ENCODE results near the gene RELN. TPM values are rescaled to one million over a fixed set of nuclear protein-coding genes. Genes with fewer than 3 reads are reported as not detected.

Gene RELN
- total RNA-seq, 1 experiment from 2014 or later: 0.02 TPM

GRCh38 chr7:103919272-103919868, 70.1 kb downstream of the RELN start:
- Histone ChIP-seq H2BK5ac (ENCODE audit: insufficient read length, low read length) (no peak overlapping the region), H3K4ac (ENCODE audit: low read depth, low read length) (no peak overlapping the region), H3K4me2 (ENCODE audit: insufficient read depth, insufficient read length, low read length) (no peak overlapping the region), H3K79me1 (ENCODE audit: insufficient read depth, low read depth, low read length, poor library complexity, severe bottlenecking) (no peaks in the 10 kb centered on the region), H3K4me1 (ENCODE audit: insufficient read depth, low read length) (no peaks in the 10 kb centered on the region), H3K9me3 (ENCODE audit: control insufficient read depth, low read depth, low read length) (no peaks in the 10 kb centered on the region), H4K8ac (replicated peaks; ENCODE audit: insufficient read length, low read depth, low read length) (no peak overlapping the region), H4K91ac (ENCODE audit: insufficient read length, low read depth, low read length) (no peak overlapping the region), H2AK5ac (ENCODE audit: insufficient read length, low read length) (no peak overlapping the region), H2AFZ (ENCODE audit: low read length) (no peak overlapping the region), H3K9ac (ENCODE audit: extremely low read depth, insufficient read length, low read length) (no peak overlapping the region), H3K79me2 (ENCODE audit: insufficient read depth, low read length) (no peaks in the 10 kb centered on the region), H2BK20ac (ENCODE audit: low read depth, low read length, poor library complexity, severe bottlenecking) (no peak overlapping the region), H2BK15ac (ENCODE audit: low read depth, low read length) (no peak overlapping the region), H3K27ac (ENCODE audit: insufficient read length, low read depth, low read length) (no peak overlapping the region), H3K23me2 (ENCODE audit: insufficient read length, low read depth, low read length, poor library complexity, severe bottlenecking) (no peaks in the 10 kb centered on the region), H3K23ac (ENCODE audit: insufficient read length, low read depth, low read length) (no peak overlapping the region), H2BK120ac (ENCODE audit: low read depth, low read length, poor library complexity, severe bottlenecking) (no peak overlapping the region), H3K18ac (ENCODE audit: insufficient read length, low read depth, low read length) (no peak overlapping the region), H3K56ac (ENCODE audit: insufficient read length, low read depth, low read length) (no peak overlapping the region), H3K27me3 (ENCODE audit: insufficient read depth, low read length) (no peaks in the 10 kb centered on the region), H4K20me1 (ENCODE audit: control insufficient read depth, insufficient read depth, insufficient read length) (no peaks in the 10 kb centered on the region), H4K5ac (ENCODE audit: insufficient read length, low read depth, low read length) (no peak overlapping the region), H3T11ph (ENCODE audit: low read length) (no peak overlapping the region), H2BK12ac (ENCODE audit: insufficient read length, low read depth, low read length) (no peak overlapping the region), H3K14ac (ENCODE audit: insufficient read depth, low read length) (no peak overlapping the region)
- DNase-seq: no peak
- Mint-ChIP-seq H3K27me3 (ENCODE audit: low read depth) (peaks cover 2% of the 10 kb centered on the region; the same call in 1 of the 2 replicates), H3K36me3 (ENCODE audit: insufficient read depth in 1 of 3, low read depth in 3 of 3) (no peaks in the 10 kb centered on the region), H3K27ac (peak overlapping the region in 1 of 3 experiments; percentile 21; a peak in 1 of 7 replicates), H3K4me3 (no peak overlapping the region), H3K9me3 (no peaks in the 10 kb centered on the region), H3K4me1 (peaks cover 4 to 8% of the 10 kb centered on the region in 2 experiments; a peak in 3 of 4 replicates)
- no peak for TF ChIP-seq CTCF (conservative IDR thresholded peaks at IDR 0.05)
- WGBS (ENCODE audit: extremely low coverage, insufficient read length, low lambda C conversion rate): no CpG with 5 or more reads among the region's 8 CpGs

Measured in H9 (cell line).